GM18519 (cell line): Measurements from ENCODE around the gene P4HTM.

Experiments
- ATAC-seq: cut with Tn5 transposase; IDR thresholded peaks from one replicate; pipeline ENCODE4 v1.9.1; 2021; ENCODE audit warnings: mild to moderate bottlenecking, moderate library complexity; ENCODE audit not compliant: unreplicated experiment, low FRiP score

The P4HTM gene

DNA sequence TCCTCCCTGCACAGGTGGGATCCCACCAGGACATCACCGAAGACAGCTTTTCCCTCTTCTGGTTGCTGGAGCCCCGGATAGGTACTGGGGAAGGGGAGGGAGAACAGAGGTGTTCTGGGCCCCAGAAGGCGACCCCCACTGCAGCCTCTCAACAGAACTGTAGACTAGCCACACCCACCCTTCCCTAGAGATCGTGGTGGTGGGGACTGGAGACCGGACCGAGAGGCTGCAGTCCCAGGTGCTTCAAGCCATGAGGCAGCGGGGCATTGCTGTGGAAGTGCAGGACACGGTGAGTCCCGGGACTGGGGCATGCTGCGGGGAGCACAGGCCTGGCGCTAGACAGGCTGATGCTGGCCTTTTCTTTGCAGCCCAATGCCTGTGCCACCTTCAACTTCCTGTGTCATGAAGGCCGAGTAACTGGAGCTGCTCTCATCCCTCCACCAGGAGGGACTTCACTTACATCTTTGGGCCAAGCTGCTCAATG, 32.7 kb downstream of the P4HTM start:
- no peak for ATAC-seq

- no peak for ATAC-seq
These were observed 33.7 kb downstream of the P4HTM start for GRCh38 chr3:49023775-49024174.

DNA sequence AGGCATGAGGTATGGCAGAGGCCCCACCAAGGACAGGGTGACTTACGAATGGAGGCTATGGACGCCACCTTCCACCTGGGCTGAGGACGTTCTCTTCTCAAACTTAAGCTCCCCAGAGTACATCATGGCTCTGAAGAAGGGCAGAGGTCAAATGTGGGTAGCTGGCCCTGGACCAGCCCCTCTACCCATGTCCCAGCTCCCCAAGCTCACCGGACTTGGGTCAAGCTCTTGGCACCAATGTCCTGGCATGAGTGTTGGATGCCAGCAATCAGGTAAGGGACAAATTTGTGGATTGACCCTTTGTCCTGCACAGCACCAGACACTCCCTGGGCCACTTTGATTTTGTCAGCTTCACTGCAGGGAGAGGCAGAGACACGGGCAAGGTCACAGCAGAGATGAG, 34.4 kb downstream of the P4HTM start:
- no peak for ATAC-seq

DNA sequence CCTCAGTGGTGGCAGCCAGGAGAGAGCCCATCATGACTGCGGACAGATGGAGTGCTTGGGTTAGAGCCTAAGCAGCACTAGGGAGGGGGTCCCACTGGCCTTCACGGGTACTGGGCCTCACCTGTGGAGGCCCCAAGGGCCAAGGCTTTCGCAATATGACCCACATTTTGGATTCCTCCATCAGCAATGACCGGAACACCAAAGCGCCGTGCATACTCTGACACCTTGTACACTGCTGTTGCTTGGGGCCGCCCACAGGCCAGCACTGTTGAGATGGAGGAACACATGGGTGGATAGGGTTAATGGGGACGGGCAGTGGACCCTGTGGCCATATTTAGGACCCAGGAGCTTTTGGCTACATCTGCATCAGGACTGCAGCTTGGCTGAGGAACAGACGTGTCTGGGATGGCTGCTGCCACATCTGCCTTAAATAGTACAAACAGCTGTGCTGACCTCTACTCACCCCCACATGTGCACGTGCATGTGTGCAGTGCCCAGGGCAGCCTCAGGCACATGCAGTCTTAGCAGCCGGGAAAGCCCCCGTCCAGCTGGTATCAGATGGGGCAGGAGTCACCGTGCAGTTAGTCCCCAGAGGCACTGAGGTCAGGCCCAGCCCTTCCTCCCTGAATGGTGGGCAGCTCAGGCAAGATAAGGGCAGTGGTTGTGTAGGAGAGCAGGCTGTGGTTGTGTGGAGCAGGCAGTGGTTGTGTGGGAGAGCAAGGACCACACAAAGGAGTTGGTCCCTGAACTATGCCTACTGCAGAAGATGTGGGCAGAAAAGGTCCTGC, 35.2 kb downstream of the P4HTM start:
- ATAC-seq: no peak

GRCh38 chr3:49025793-49026520, 35.9 kb downstream of the P4HTM start:
- ATAC-seq: no peak

DNA sequence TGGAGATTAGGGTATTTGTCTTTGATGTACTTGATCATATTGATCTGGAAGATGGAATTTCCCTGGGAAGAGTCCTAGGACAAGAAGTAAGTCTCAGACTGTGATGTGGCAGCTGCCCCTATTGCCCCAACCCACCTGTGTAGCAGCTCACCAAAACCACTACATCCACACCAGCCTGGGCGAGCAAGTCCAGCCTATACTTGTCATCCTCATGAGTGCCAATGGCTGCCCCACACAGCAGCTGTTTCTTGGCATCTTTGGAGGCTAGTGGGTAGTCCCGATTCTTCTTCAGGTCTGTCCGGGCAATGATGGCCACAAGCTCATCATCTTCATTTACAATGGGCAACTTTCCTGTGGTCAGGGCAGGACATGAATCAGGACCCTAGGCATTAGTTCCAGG, 36.5 kb downstream of the P4HTM start:
- no peak for ATAC-seq

DNA sequence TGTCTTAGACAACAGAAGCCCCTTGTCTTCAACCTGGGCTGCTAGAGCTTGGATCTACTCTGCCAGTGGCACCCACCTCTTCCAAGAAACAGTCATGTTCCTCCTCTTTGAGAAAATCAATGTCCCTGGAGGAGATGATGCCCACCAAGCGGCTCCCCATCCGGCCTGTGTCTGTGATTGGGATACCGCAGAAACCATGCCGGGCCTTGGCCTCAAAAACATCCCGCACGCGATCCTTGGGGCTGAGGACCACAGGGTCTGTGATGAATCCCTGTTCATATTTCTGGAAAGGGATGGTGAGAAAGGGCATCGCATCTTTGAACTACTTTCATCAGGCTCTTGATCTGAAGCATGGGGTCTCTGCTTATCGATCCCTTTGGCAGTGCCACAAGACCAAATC, 37.6 kb downstream of the P4HTM start:
- ATAC-seq: no peak

GRCh38 chr3:49028298-49028672, 38.2 kb downstream of the P4HTM start:
- no peak for ATAC-seq

GRCh38 chr3:49028673-49029562, 38.9 kb downstream of the P4HTM start, which contains the start of gene IMPDH2:
Gene IMPDH2, minus strand, starts transcription at chr3:49029398. Its CDS starts 48 bp downstream, at chr3:49029350.
- peak; percentile 83 for ATAC-seq

DNA sequence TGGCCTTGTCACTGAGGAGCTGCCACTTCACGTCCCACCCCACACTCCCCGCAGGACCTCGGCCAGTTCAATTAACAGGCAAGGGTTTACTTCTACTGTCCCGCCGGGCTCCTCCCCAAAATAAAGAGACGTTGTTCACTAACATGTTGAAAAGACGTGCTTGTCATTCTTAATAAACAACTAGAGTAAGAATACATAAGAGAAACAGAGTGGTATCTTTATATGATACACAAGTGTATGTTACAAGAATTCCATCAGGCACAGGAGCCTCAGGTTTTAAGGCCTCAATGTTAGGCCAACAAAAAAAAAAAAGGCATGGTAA, 39.5 kb downstream of the P4HTM start:
- no peak for ATAC-seq

DNA sequence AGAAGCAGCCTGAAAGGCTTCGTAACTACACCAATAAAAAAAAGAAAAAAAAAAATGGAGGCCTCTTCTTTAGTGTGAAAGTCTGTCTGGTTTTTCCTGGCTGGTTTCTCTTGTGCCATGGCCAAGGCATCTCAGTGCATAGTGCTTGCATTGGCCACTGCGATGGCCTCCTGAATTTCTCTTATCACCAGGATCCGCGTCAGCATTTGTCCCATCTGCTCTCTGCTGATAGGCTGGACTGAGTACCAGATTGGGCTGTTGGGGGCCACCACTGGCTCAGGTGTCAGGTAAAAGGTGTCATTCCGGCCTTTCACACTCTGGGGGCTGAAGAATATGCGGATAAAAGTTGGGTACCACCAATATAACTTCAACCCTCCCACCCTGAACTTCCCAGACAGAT, 40.3 kb downstream of the P4HTM start:
- ATAC-seq: no peak

- ATAC-seq: no peak
These were observed 42.7 kb downstream of the P4HTM start for GRCh38 chr3:49032646-49033304.

DNA sequence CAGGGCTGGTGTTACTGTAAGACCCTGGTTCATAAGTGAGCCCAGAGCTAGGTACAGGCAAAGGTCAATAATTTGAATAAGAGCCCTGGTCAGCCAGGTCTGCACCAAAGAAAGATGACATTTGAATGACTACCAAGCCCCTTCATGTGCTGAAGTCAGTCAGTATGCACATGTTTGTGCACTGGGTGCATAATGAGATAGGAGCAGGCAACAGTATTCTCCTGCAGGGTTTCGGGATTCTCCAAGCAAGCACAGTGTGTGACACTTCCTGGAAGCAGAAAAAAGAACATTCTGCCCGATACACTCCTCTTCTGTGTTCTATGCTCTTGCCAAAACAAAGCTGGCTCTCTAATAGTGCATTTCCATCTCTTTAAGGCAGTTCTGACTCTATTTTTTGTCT, 44.6 kb downstream of the P4HTM start:
- no peak for ATAC-seq

- no peak for ATAC-seq
These were observed 45.2 kb downstream of the P4HTM start for GRCh38 chr3:49035281-49035680.

DNA sequence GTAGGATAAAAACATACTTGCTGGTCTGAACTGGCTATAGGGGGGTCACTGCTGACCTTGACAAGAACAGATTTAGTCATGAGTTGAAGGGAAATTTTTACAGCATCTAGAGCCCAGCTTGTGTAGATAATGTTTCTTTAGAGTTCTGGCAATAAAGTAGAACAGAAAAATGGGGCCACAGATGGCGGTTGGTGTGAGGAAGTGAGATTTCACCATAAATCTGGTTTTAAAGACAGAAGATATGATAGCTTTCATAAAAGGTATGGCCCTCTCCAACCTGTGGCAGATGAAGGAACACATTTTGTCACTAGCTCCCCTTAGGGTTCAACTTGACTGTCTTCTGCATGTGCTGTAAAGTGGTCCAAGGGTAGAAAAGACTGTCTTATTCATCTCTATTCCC, 63.5 kb downstream of the P4HTM start:
- no peak for ATAC-seq

DNA sequence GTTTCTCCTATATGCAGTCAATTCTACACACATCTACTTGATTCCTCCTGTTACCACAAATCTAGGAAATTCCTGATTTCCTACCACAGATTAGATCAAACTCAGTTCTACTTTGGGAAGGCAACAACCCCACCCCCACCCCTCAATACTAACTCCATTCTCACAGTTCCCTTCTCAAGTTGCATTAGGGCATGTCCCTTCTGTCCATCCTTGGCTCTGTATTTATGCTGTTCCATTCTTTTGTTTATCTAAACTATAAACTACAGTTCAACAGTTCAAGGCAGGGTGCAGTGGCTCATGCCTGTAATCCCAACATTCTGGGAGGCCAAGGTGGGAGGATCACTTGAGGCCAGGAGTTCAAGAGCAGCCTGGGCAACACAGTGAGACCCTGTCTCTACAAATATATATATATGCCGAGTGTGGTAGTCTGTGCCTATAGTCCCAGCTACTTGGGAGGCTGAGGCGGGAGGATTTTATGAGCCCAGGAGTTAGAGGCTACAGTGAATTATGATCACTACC, 64.4 kb downstream of the P4HTM start:
- ATAC-seq: no peak
